ENCODE data around the gene MRFAP1. TPM values are rescaled to one million over a fixed set of nuclear protein-coding genes. Genes with fewer than 3 reads are reported as not detected.
A peak's percentile ranks its signal among the peaks of the same experiment; 100 is the strongest.

Gene MRFAP1
- 142 and 482 TPM in 2 replicates for total RNA-seq (ENCODE audit: low replicate concordance)

DNA sequence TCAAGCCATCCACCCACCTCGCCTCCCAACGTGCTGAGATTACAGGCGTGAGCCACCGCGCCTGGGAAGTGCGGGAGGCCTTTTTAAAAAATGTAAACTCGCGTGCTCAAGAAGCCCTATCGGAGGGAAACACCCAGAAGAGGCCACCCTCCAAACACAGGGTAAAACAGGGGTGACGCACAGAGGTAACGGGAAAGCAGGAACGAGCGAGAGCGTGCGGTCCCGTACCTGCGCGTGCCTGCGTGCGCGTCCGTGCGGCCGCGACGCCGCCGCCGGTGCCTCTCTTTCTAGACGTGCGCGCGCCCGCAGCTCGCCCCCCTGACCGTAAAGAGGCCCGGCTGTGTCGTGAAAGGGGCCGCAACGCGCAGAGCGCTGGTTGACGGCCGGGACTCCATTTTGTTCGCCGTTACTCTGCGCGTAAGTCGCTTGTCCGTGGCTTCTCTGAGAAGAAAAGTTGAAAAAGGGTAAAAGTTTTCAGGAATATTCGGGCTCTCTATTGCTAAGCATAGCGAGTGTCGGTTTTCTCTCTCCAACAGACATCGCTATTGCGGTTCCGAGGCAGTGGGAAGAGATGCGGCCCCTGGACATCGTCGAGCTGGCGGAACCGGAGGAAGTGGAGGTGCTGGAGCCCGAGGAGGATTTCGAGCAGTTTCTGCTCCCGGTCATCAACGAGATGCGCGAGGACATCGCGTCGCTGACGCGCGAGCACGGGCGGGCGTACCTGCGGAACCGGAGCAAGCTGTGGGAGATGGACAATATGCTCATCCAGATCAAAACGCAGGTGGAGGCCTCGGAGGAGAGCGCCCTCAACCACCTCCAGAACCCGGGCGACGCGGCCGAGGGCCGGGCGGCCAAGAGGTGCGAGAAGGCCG is at the start of gene MRFAP1:
Gene MRFAP1 (plus strand): TSS at position 394 of the 872 bp plus-strand sequence. CDS start 178 bp downstream, at position 572.
- TF ChIP-seq CTCF (IDR thresholded peaks at IDR 0.05; ENCODE audit: insufficient read depth, low read length) = no peak
- H3K4me3 ChIP-seq (ENCODE audit: low read depth, low read length) = peak within 1 kb of the TSS; percentile 94
- peak; percentile 94 for DNase-seq (ENCODE audit: low read depth)

- H3K4me3 ChIP-seq (ENCODE audit: low read depth, low read length) = no peak overlapping the region
- no peak for DNase-seq (ENCODE audit: low read depth)
- TF ChIP-seq CTCF (IDR thresholded peaks at IDR 0.05; ENCODE audit: insufficient read depth, low read length) = no peak
Observed at GRCh38 chr4:6591313-6591712, 49.2 kb upstream of the MRFAP1 start.

- TF ChIP-seq CTCF (IDR thresholded peaks at IDR 0.05; ENCODE audit: insufficient read depth, low read length) = no peak
- no peak for DNase-seq (ENCODE audit: low read depth)
- H3K4me3 ChIP-seq (ENCODE audit: low read depth, low read length) = no peak overlapping the region
Observed at GRCh38 chr4:6591781-6592180, 48.7 kb upstream of the MRFAP1 start.

DNA sequence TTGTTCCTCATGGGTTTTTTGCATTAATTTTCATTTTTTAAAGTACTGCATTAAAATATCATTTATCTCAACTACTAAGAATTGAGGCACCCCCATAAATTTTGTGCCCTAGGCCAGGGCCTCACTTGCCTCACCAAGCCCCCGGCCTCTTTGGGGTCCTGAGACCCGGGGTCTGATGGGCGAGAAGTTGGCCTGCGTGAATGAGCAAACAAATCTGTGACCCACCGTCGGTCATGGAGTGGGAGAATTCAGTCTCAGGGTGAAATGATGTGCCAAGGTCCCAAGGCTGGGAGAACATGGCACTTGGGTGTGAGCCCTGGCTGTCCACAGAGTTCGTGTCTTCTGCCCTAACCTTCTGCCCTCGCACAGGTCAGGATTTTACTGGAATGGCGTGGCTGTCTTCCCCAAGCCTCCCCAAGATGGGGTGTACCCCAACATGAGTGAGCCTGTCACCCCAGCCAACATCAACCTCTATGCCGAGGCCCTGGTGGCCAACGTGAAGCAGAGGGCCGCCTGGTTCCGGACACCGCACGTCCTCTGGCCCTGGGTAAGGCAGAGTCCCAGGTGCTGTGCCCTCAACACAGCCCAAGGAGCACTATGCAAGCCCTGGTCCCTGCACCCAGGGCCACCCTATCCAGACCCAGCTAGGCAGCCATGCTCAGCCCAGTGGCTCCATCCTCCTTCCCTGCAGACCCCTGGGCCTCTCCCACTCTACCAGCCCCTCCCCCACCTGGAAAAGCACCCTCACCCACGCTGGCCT is 47.5 kb upstream of the MRFAP1 start:
- no peak for TF ChIP-seq CTCF (IDR thresholded peaks at IDR 0.05; ENCODE audit: insufficient read depth, low read length)
- H3K4me3 ChIP-seq (ENCODE audit: low read depth, low read length) = no peak overlapping the region
- no peak for DNase-seq (ENCODE audit: low read depth)

- TF ChIP-seq CTCF (IDR thresholded peaks at IDR 0.05; ENCODE audit: insufficient read depth, low read length) = no peak
- H3K4me3 ChIP-seq (ENCODE audit: low read depth, low read length) = no peak overlapping the region
- DNase-seq (ENCODE audit: low read depth) = no peak
Observed at GRCh38 chr4:6594341-6594740, 46.1 kb upstream of the MRFAP1 start.

DNA sequence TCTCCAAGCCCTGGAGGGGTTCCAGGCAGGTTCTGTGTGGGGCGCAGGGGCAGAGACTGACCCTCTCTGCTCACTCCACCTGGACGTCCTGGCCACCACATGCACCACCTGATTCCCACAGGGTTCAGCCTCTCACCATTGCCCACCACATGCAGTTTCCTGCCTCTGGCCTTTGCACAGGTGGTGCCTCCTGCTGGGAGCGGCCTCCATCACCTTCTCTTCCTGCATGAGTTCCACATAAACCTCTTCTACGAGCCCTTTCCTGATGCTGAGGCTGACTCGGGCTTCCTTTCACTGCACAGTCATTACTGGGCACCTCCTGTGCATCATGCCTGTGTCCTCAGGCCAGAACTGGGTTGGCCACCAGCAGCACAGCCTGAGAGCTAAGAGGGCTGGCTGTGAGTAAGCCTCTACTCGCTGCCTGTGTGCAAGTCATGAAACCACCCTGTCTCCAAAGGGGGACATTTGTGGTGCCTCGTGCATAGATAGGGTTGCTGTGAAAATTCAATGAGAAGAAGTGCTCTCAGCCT is 45.6 kb upstream of the MRFAP1 start:
- H3K4me3 ChIP-seq (ENCODE audit: low read depth, low read length) = no peak overlapping the region
- TF ChIP-seq CTCF (IDR thresholded peaks at IDR 0.05; ENCODE audit: insufficient read depth, low read length) = no peak
- no peak for DNase-seq (ENCODE audit: low read depth)
